IMR-90 (cell line): ENCODE data around the gene WNT6.

Source experiments
- CTCF ChIP-seq: conservative IDR thresholded peaks from 2 replicates; pipeline ENCODE4 v1.5.1; 2012; ENCODE audit warnings: mild to moderate bottlenecking, low read depth, low read length, improper control_type of control experiment
- TF ChIP-seq, protein P1 (sequence below): fragments of 150-350 bp; IDR thresholded peaks from 2 replicates; pipeline ENCODE4 v1.6.1; 2016; ENCODE audit warnings: low read depth, mild to moderate bottlenecking, low read length, moderate library complexity, borderline replicate concordance

- no peak for TF ChIP-seq CTCF
- TF ChIP-seq, protein P1, sequence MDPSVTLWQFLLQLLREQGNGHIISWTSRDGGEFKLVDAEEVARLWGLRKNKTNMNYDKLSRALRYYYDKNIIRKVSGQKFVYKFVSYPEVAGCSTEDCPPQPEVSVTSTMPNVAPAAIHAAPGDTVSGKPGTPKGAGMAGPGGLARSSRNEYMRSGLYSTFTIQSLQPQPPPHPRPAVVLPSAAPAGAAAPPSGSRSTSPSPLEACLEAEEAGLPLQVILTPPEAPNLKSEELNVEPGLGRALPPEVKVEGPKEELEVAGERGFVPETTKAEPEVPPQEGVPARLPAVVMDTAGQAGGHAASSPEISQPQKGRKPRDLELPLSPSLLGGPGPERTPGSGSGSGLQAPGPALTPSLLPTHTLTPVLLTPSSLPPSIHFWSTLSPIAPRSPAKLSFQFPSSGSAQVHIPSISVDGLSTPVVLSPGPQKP, result no peak
Observed at GRCh38 chr2:218889937-218890336, 30.3 kb downstream of the WNT6 start.
